A549 (cell line): ENCODE data around the gene TAF10. TPM values are rescaled to one million over a fixed set of nuclear protein-coding genes. Genes with fewer than 3 reads are reported as not detected.

Experiments
- ATAC-seq, 2 experiments: fragments of 200-7000 bp in 1 of 2; fragments of >200 bp in 1 of 2; cut with Nextera tagmentation in 1 of 2; cut with Tn5 transposase in 1 of 2; 3 replicates each; pipeline versions ENCODE4 v1.8.0 to v1.9.1; 2018 to 2020; ENCODE audit warnings: mild to moderate bottlenecking in 1 of 2, moderate library complexity in 1 of 2
- CTCF ChIA-PET: fragments of 300-600 bp; sonication (Branson Sonifier 250); formaldehyde crosslinking; extraction: SDS; loops from one replicate; lab custom pipeline; 2021; ENCODE audit warnings: antibody characterized with exemption, inconsistent platforms; lab: Yijun Ruan, JAX
- POLR2A ChIA-PET: fragments of 350-600 bp; formaldehyde crosslinking; extraction: SDS; loops from one replicate; lab custom pipeline; 2021; ENCODE audit warnings: antibody characterized with exemption, inconsistent platforms; lab: Yijun Ruan, JAX
- DNase-seq, 2 experiments: peaks; one replicate each; pipeline versions ENCODE4 v3.0.0 to v3.0.0-alpha.2; 2011 to 2016; ENCODE audit warnings: low read depth in 1 of 2, low spot score in 1 of 2
- FAIRE-seq: peaks from 2 replicates; lab custom pipeline; 2011; peaks lifted over from hg19 to GRCh38; lab: Jason Lieb, UNC
- H3K27ac ChIP-seq, 2 experiments: fragments of >200 bp; sonication (Bioruptor Twin); formaldehyde crosslinking; 3 replicates each; pipeline ENCODE4 v1.5.1; 2016 to 2017
- H3K4me1 ChIP-seq: fragments of >200 bp; sonication (Bioruptor Twin); formaldehyde crosslinking; 3 replicates; pipeline ENCODE4 v1.6.1; 2016
- H3K4me2 ChIP-seq: fragments of >200 bp; sonication (Bioruptor Twin); formaldehyde crosslinking; 3 replicates; pipeline ENCODE4 v1.6.1; 2016
- H3K4me3 ChIP-seq: fragments of >200 bp; sonication (Bioruptor Twin); formaldehyde crosslinking; 3 replicates; pipeline ENCODE4 v1.5.1; 2016
- H3K9me3 ChIP-seq: fragments of >200 bp; sonication (Bioruptor Twin); formaldehyde crosslinking; 3 replicates; pipeline ENCODE4 v1.6.1; 2016
- BHLHE40 ChIP-seq: IDR thresholded peaks from 2 replicates; pipeline ENCODE4 v1.6.1; 2012; ENCODE audit warnings: low read depth, low read length, inconsistent platforms
- CEBPB ChIP-seq, 2 experiments: fragments of >200 bp in 1 of 2; sonication (Bioruptor Twin) in 1 of 2; formaldehyde crosslinking in 1 of 2; IDR thresholded peaks; 2 replicates each; pipeline ENCODE4 v1.6.1; 2012 to 2016
- CHD2 ChIP-seq: fragments of 150-350 bp; IDR thresholded peaks from 2 replicates; pipeline ENCODE4 v1.6.1; 2014; ENCODE audit warnings: low read length; ENCODE audit not compliant: partially characterized antibody
- EHF ChIP-seq: fragments of 250-450 bp; sonication (Bioruptor Pico); IDR thresholded peaks from 2 replicates; pipeline ENCODE4 v1.5.0; 2020; ENCODE audit warnings: mild to moderate bottlenecking
- EP300 ChIP-seq, 2 experiments: fragments of >200 bp; sonication (Bioruptor Twin); formaldehyde crosslinking; IDR thresholded peaks; 2 replicates in 1 of 2; 3 replicates in 1 of 2; pipeline ENCODE4 v1.6.1; 2016 to 2017
- ESRRA ChIP-seq: fragments of 150-350 bp; IDR thresholded peaks from 2 replicates; pipeline ENCODE4 v1.6.1; 2014; ENCODE audit warnings: mild to moderate bottlenecking, low read length, borderline replicate concordance
- FOSB ChIP-seq: fragments of 250-450 bp; sonication (Bioruptor Pico); IDR thresholded peaks from 2 replicates; pipeline ENCODE4 v1.5.0; 2020; ENCODE audit warnings: mild to moderate bottlenecking, moderate library complexity
- GATA3 ChIP-seq: IDR thresholded peaks from 2 replicates; pipeline ENCODE4 v1.6.1; 2012; ENCODE audit warnings: borderline replicate concordance
- HEYL ChIP-seq: fragments of 250-450 bp; sonication (Bioruptor Pico); IDR thresholded peaks from 2 replicates; pipeline ENCODE4 v1.8.0; 2021; ENCODE audit warnings: mild to moderate bottlenecking, moderate library complexity
- HOXA7 ChIP-seq: fragments of 250-450 bp; sonication (Bioruptor Pico); IDR thresholded peaks from 2 replicates; pipeline ENCODE4 v1.5.0; 2020; ENCODE audit warnings: mild to moderate bottlenecking, moderate library complexity
- HOXB13 ChIP-seq: fragments of 250-450 bp; sonication (Bioruptor Pico); IDR thresholded peaks from 2 replicates; pipeline ENCODE4 v1.5.0; 2020; ENCODE audit warnings: low read depth, mild to moderate bottlenecking, moderate library complexity
- HOXB5 ChIP-seq: fragments of 250-450 bp; sonication (Bioruptor Pico); IDR thresholded peaks from 2 replicates; pipeline ENCODE4 v1.5.0; 2020; ENCODE audit warnings: mild to moderate bottlenecking, moderate library complexity
- JUNB ChIP-seq: fragments of >200 bp; sonication (Bioruptor Twin); formaldehyde crosslinking; IDR thresholded peaks from 2 replicates; pipeline ENCODE4 v1.6.1; 2016
- KDM1A ChIP-seq: fragments of 200-600 bp; sonication (generic); IDR thresholded peaks from 2 replicates; pipeline ENCODE4 v1.6.1; 2016; ENCODE audit warnings: low read depth, mild to moderate bottlenecking
- MAZ ChIP-seq: fragments of 150-350 bp; IDR thresholded peaks from 2 replicates; pipeline ENCODE4 v1.6.1; 2014; ENCODE audit warnings: antibody characterized with exemption, low read depth, low read length, borderline replicate concordance
- MYC ChIP-seq: IDR thresholded peaks from 2 replicates; pipeline ENCODE4 v1.6.1; 2012; ENCODE audit warnings: mild to moderate bottlenecking, inconsistent platforms, low read length, improper control_type of control experiment, borderline replicate concordance
- NFE2L2 ChIP-seq: fragments of 150-350 bp; conservative IDR thresholded peaks from 2 replicates; pipeline ENCODE4 v1.6.1; 2014; ENCODE audit warnings: low read length
- NPAS2 ChIP-seq: fragments of 250-450 bp; sonication (Bioruptor Pico); IDR thresholded peaks from 2 replicates; pipeline ENCODE4 v1.8.0; 2022; ENCODE audit warnings: mild to moderate bottlenecking, moderate library complexity, borderline replicate concordance
- PHF8 ChIP-seq: fragments of 200-600 bp; sonication (generic); IDR thresholded peaks from 2 replicates; pipeline ENCODE4 v1.6.1; 2016; ENCODE audit warnings: low read depth, mild to moderate bottlenecking, antibody characterized with exemption, moderate library complexity, borderline replicate concordance
- POLR2A ChIP-seq: IDR thresholded peaks from 2 replicates; pipeline ENCODE4 v1.6.1; 2012; ENCODE audit warnings: mild to moderate bottlenecking, low read length
- POLR2AphosphoS2 ChIP-seq: conservative IDR thresholded peaks from 2 replicates; pipeline ENCODE4 v1.6.1; 2012; ENCODE audit warnings: low read length, improper control_type of control experiment, inconsistent platforms
- RAD21 ChIP-seq, 2 experiments: fragments of >200 bp in 1 of 2; sonication (Bioruptor Twin) in 1 of 2; formaldehyde crosslinking in 1 of 2; IDR thresholded peaks in 1 of 2; conservative IDR thresholded peaks in 1 of 2; 2 replicates in 1 of 2; 3 replicates in 1 of 2; pipeline ENCODE4 v1.6.1; 2012 to 2018; ENCODE audit warnings: inconsistent platforms in 1 of 2
- RARB ChIP-seq: fragments of 250-450 bp; sonication (Bioruptor Pico); IDR thresholded peaks from 2 replicates; pipeline ENCODE4 v1.8.0; 2021; ENCODE audit warnings: mild to moderate bottlenecking, moderate library complexity
- RCOR1 ChIP-seq: fragments of 150-350 bp; IDR thresholded peaks from 2 replicates; pipeline ENCODE4 v1.6.1; 2014; ENCODE audit warnings: antibody characterized with exemption, low read length, low read depth
- RFX5 ChIP-seq: fragments of 450-650 bp; IDR thresholded peaks from 2 replicates; pipeline ENCODE4 v1.7.1; 2014; ENCODE audit warnings: antibody characterized with exemption, mild to moderate bottlenecking, moderate library complexity
- RNF2 ChIP-seq: fragments of 200-600 bp; sonication (generic); IDR thresholded peaks from 2 replicates; pipeline ENCODE4 v1.6.1; 2016; ENCODE audit warnings: low read depth, mild to moderate bottlenecking, antibody characterized with exemption, moderate library complexity, borderline replicate concordance
- SMC3 ChIP-seq: fragments of >200 bp; sonication (Bioruptor Twin); formaldehyde crosslinking; IDR thresholded peaks from 3 replicates; pipeline ENCODE4 v1.6.1; 2018; ENCODE audit warnings: inconsistent platforms
- SREBF2 ChIP-seq: fragments of 450-650 bp; IDR thresholded peaks from 2 replicates; pipeline ENCODE4 v1.6.1; 2014; ENCODE audit warnings: mild to moderate bottlenecking, moderate library complexity
- TFCP2L1 ChIP-seq: fragments of 250-450 bp; sonication (Bioruptor Pico); IDR thresholded peaks from 2 replicates; pipeline ENCODE4 v1.5.0; 2021; ENCODE audit warnings: mild to moderate bottlenecking
- TP53 ChIP-seq: fragments of 250-450 bp; sonication (Bioruptor Pico); IDR thresholded peaks from 2 replicates; pipeline ENCODE4 v1.5.0; 2021; ENCODE audit warnings: mild to moderate bottlenecking, moderate library complexity
- ZC3H11A ChIP-seq: fragments of 450-650 bp; IDR thresholded peaks from 2 replicates; pipeline ENCODE4 v1.6.1; 2014; ENCODE audit warnings: antibody characterized with exemption, mild to moderate bottlenecking
- WGBS: methylation state at CpG from one replicate; pipeline ENCODE4 v1.1.6; 2017; ENCODE audit errors: missing lambda C conversion rate; 5-methylcytosine and 5-hydroxymethylcytosine counted together
- polyA plus RNA-seq, 4 experiments: library from polyadenylated mRNA; depleted of rRNA in 3 of 4; stranded (reverse); fragments of >200 nt; fragmentation: RNase III in 1 of 4; extraction: RNeasy Plus Mini Kit Qiagen cat#74134 plus additional on column Dnase treatment in 1 of 4; gene quantifications; 2 replicates in 3 of 4; 3 replicates in 1 of 4; pipeline ENCODE4 v1.2.3, GENCODE V29; 2011 to 2017
- TF ChIP-seq, protein P1 (sequence below): IDR thresholded peaks from 2 replicates; pipeline ENCODE4 v1.6.1; 2012

TAF10 gene
- polyA plus RNA-seq, 2 of the 4 experiments (the other 2 are of a cell fraction) = 135 to 174 TPM

DNA sequence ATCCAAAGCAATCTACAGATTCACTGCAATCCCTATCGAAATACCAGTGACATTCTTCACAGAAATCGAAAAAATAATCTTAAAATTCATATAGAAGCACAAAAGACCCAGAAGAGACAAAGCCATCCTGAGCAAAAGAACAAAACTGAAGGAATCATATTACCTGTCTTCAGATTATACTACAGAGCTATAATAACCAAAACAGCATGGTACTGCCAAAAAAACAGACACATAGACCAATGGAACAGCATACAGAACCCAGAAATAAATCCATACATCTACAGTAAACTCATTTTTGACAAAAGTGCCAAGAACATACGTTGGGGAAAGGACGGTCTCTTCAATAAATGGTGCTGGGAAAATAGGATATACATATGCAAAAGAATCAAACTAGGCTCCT is 27.5 kb downstream of the TAF10 start (continued):
- TF ChIP-seq RCOR1 (no peak), MAZ (no peak), BHLHE40 (no peak), RAD21 (conservative IDR thresholded peaks at IDR 0.05 in 1 of 2, IDR thresholded peaks at IDR 0.05 in 1 of 2) (no peak), TP53 (CRISPR knock-in tag) (no peak), JUNB (no peak), ESRRA (no peak), EHF (CRISPR knock-in tag) (no peak), HOXA7 (CRISPR knock-in tag) (no peak), SREBF2 (no peak), GATA3 (no peak), POLR2A (no peak)

DNA sequence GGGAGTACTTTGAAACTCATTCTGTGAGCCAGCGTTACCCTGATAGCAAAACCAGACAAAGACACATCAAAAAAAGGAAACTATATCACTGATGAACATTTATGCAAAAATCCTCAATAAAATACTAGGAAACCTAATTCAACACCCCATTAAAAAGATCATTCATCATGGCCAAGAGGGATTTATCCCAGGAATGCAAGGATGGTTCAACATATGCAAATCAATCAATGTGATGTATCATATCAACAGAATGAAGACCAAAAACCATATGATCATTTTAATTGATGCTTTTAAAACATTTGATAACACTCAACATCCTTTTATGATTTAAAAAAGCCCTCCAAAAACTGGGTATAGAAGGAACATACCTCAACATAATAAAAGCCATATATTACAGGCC is 28.4 kb downstream of the TAF10 start:
- ATAC-seq (no peak), FAIRE-seq (no peak)
- 76% methylated on average over 1 of the region's 1 CpG for WGBS
- Histone ChIP-seq H3K9me3 (peaks cover 12% of the 10 kb centered on the region), H3K27ac (no peak overlapping the region), H3K4me3 (no peak overlapping the region)
- POLR2A ChIA-PET = no interaction called here
- no peak for TF ChIP-seq JUNB
- no peak for TF ChIP-seq CEBPB (IDR thresholded peaks at IDR 0.05)
- TF ChIP-seq ESRRA = no peak
- TF ChIP-seq HEYL (CRISPR knock-in tag) = no peak
- TF ChIP-seq, protein P1, sequence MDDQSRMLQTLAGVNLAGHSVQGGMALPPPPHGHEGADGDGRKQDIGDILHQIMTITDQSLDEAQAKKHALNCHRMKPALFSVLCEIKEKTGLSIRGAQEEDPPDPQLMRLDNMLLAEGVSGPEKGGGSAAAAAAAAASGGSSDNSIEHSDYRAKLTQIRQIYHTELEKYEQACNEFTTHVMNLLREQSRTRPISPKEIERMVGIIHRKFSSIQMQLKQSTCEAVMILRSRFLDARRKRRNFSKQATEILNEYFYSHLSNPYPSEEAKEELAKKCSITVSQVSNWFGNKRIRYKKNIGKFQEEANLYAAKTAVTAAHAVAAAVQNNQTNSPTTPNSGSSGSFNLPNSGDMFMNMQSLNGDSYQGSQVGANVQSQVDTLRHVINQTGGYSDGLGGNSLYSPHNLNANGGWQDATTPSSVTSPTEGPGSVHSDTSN = no peak
- no peak for TF ChIP-seq TFCP2L1
- TF ChIP-seq GATA3 = no peak
- TF ChIP-seq POLR2A = no peak
- TF ChIP-seq HOXB13 (CRISPR knock-in tag) = no peak
- no peak for TF ChIP-seq SMC3
- TF ChIP-seq, all 56 proteins: peak for 0
- CTCF ChIA-PET = interaction anchor here (1.2 kb wide), 1 partner anchor 11 kb away, joined by 3 read pairs; no protein-coding TSS in a partner anchor
- H3K4me2 ChIP-seq = no peak overlapping the region
- H3K4me1 ChIP-seq = no peaks in the 10 kb centered on the region
- no peak for DNase-seq

DNA sequence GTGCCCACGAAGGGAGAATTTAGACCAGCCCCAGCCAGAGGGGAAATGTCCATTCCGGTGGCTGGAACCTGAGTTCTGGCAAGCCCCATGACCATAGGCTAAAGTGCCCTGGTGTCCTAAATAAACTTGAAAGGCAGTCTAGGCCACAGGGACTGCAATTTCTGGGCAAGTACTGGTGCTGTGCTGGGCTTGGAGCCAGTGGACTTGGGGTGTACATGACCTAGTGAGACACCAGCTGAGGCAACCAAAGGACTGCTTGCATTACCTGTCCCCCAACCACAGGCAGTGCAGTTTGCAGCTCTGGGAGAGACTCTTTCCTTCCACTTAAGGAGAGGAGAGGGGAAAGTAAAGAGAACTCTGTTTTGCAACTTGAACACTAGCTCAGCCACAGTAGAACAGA is 32.3 kb downstream of the TAF10 start:
- FAIRE-seq (no peak), DNase-seq (no peak), ATAC-seq (no peak)
- ChIA-PET CTCF (interaction anchor here (1.8 to 2.7 kb wide), 2 partner anchors 17 to 19 kb away, joined by 4 to 8 read pairs; no protein-coding TSS in a partner anchor), POLR2A (no interaction called here)
- Histone ChIP-seq H3K4me1 (no peaks in the 10 kb centered on the region), H3K27ac (no peak overlapping the region), H3K4me3 (no peak overlapping the region), H3K9me3 (peaks cover 9% of the 10 kb centered on the region), H3K4me2 (no peak overlapping the region)
- no peak for TF ChIP-seq RFX5
- TF ChIP-seq NPAS2 (CRISPR knock-in tag) = no peak
- TF ChIP-seq SREBF2 = no peak
- TF ChIP-seq HOXA7 (CRISPR knock-in tag) = no peak
- TF ChIP-seq TP53 (CRISPR knock-in tag) = no peak
- no peak for TF ChIP-seq EP300 (IDR thresholded peaks at IDR 0.05)
- TF ChIP-seq JUNB = no peak
- 90% methylated on average over 2 of the region's 2 CpGs for WGBS

DNA sequence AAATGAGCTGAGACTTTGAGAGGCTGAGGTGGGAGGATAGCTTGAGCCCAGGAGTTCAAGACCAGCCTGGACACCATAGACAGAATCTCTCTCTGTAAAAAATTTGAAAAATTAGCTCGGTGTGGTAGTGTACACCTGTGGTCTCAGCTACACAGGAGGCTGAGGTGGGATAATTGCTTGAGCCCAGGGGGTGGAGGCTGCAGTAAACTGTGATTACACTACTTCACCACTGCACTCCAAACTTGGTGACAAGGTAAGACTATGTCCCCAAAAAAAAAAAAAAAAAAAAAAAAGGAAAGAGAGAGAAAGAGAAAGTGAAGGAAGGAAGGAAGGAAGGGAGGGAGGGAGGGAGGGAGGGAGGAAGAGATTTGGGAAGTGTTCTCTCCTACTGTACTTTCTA is 33.9 kb downstream of the TAF10 start:
- ATAC-seq (peak in 1 of 2 experiments; percentile 58; a peak in 3 of 6 replicates), FAIRE-seq (no peak)
- 77% methylated on average over 1 of the region's 1 CpG for WGBS

More for the DNA sequence above, 33.9 kb downstream of the TAF10 start:
- TF ChIP-seq HOXB5 (CRISPR knock-in tag) (no peak), KDM1A (no peak), NFE2L2 (no peak), MYC (no peak), RNF2 (no peak), PHF8 (no peak), HOXA7 (CRISPR knock-in tag) (no peak), FOSB (CRISPR knock-in tag) (no peak), SMC3 (no peak), POLR2AphosphoS2 (no peak), CHD2 (no peak), RARB (no peak), ZC3H11A (no peak)
- TF ChIP-seq, all 56 proteins: peak for 0
- ChIA-PET CTCF (no interaction called here), POLR2A (no interaction called here)
- no peak overlapping the region for H3K4me2 ChIP-seq
- H3K27ac ChIP-seq = no peak overlapping the region
- H3K4me3 ChIP-seq = no peak overlapping the region
- no peak for DNase-seq
- no peaks in the 10 kb centered on the region; the same call in 2 of the 3 replicates for H3K9me3 ChIP-seq
- H3K4me1 ChIP-seq = no peaks in the 10 kb centered on the region
